Mucosa of stomach (tissue), 1 donor: Measurements from ENCODE around the gene ASF1B.

ENCODE experiments used
- H3K27me3 ChIP-seq: one replicate; pipeline ENCODE4 v1.7.0; 2013; ENCODE audit warnings: mild to moderate bottlenecking, low read length; ENCODE audit not compliant: control insufficient read depth, insufficient read depth
- H3K36me3 ChIP-seq: one replicate; pipeline ENCODE4 v1.7.0; 2013; ENCODE audit warnings: low read length; ENCODE audit not compliant: control insufficient read depth, insufficient read depth
- H3K4me1 ChIP-seq: one replicate; pipeline ENCODE4 v1.7.0; 2013; ENCODE audit warnings: mild to moderate bottlenecking, low read length; ENCODE audit not compliant: control insufficient read depth, insufficient read depth
- H3K4me3 ChIP-seq: one replicate; pipeline ENCODE4 v1.7.0; 2013; ENCODE audit warnings: low read length
- H3K9ac ChIP-seq: one replicate; pipeline ENCODE4 v1.7.0; 2013; ENCODE audit warnings: mild to moderate bottlenecking, low read length, moderate library complexity
- H3K9me3 ChIP-seq: one replicate; pipeline ENCODE4 v1.7.0; 2013; ENCODE audit warnings: mild to moderate bottlenecking, low read length, moderate library complexity; ENCODE audit not compliant: control insufficient read depth
- donor health status: Pancreatic carcinoma.

The ASF1B gene

GRCh38 chr19:14085309-14085995, 50.9 kb downstream of the ASF1B start, which contains the start of gene C19orf67:
C19orf67 (minus strand) TSS chr19:14085783; CDS start chr19:14085627, 156 bp downstream.
- H3K4me3 ChIP-seq = no peak within 1 kb of the TSS
- peaks cover 38% of the 10 kb centered on the region for H3K4me1 ChIP-seq
- no peaks in the 10 kb centered on the region for H3K27me3 ChIP-seq
- H3K36me3 ChIP-seq = no peaks in the 10 kb centered on the region
- H3K9ac ChIP-seq = peak within 1 kb of the TSS; percentile 34
- H3K9me3 ChIP-seq = no peaks in the 10 kb centered on the region

DNA sequence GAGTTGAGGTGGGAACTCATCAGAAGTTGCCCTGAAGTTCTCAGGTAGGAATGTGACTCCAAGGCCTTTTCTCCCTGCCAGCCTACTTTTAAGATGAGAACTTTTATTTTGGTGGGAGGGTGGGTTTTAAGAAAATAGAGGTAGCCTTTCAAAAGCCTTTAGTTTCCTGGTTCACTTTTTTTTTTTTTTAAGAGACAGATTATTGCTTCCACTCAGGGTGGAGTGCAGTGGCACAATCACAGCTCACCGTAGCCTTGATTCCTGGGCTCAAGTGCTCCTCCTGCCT, 53.8 kb downstream of the ASF1B start:
- Histone ChIP-seq H3K9ac (peak overlapping the region; percentile 96), H3K4me1 (peaks cover 38% of the 10 kb centered on the region), H3K9me3 (no peaks in the 10 kb centered on the region), H3K27me3 (no peaks in the 10 kb centered on the region), H3K36me3 (no peaks in the 10 kb centered on the region), H3K4me3 (peak overlapping the region; percentile 67)

DNA sequence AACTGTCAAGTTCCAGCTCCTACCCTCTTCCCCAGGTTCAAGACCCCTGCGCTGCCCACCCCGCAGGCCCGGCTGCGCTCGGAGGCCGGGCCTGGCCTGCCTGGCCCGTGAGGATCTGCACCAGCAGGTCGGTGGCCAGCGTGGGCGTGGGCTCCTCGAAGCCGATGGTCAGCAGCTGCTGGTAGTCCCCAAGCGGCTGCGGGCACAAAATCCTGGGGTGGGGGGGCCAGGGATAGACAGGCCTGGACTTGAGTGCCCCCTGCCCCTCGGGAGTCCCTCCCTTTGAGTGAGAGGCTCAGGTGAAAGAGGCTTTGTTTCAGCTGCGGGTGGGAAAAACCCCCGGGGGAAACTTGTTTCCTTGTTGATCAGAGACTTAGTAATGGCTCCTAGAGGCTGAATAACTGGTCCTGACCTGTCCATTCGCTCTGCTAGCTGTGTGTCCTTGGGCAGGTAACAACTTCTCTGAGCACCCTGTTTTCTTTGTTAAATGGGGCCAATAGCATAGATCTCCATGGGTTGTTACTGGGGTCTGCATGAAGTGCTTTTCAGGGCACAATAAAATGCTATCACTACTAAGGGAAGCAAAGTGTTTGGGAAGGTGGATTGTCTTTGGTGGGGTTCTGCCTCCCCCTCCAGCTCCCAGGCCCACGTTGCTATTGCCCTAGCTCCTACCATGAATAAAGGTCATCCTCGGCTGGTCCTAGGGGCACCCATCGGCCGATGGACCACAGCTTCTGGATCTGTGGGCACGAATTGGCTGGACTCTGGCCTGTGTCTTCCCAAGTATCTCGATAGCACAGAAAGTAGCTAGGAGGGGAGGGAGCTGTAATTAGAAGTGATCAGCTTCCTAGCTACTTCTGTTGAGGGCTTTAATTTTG, 54.4 kb downstream of the ASF1B start:
- Histone ChIP-seq H3K4me3 (peak overlapping the region; percentile 67), H3K36me3 (no peaks in the 10 kb centered on the region), H3K9ac (peak overlapping the region; percentile 96), H3K27me3 (no peaks in the 10 kb centered on the region), H3K4me1 (peaks cover 38% of the 10 kb centered on the region), H3K9me3 (no peaks in the 10 kb centered on the region)

- Histone ChIP-seq H3K4me1 (peaks cover 38% of the 10 kb centered on the region), H3K27me3 (no peaks in the 10 kb centered on the region), H3K36me3 (no peaks in the 10 kb centered on the region), H3K4me3 (peak overlapping the region; percentile 67), H3K9me3 (no peaks in the 10 kb centered on the region), H3K9ac (peak overlapping the region; percentile 96)
These were observed 55.2 kb downstream of the ASF1B start for GRCh38 chr19:14080887-14081796.

GRCh38 chr19:14078411-14078810, 58.0 kb downstream of the ASF1B start:
- no peaks in the 10 kb centered on the region for H3K27me3 ChIP-seq
- no peak overlapping the region for H3K4me3 ChIP-seq
- H3K36me3 ChIP-seq = no peaks in the 10 kb centered on the region
- no peak overlapping the region for H3K9ac ChIP-seq
- no peaks in the 10 kb centered on the region for H3K9me3 ChIP-seq
- peaks cover 40% of the 10 kb centered on the region for H3K4me1 ChIP-seq

DNA sequence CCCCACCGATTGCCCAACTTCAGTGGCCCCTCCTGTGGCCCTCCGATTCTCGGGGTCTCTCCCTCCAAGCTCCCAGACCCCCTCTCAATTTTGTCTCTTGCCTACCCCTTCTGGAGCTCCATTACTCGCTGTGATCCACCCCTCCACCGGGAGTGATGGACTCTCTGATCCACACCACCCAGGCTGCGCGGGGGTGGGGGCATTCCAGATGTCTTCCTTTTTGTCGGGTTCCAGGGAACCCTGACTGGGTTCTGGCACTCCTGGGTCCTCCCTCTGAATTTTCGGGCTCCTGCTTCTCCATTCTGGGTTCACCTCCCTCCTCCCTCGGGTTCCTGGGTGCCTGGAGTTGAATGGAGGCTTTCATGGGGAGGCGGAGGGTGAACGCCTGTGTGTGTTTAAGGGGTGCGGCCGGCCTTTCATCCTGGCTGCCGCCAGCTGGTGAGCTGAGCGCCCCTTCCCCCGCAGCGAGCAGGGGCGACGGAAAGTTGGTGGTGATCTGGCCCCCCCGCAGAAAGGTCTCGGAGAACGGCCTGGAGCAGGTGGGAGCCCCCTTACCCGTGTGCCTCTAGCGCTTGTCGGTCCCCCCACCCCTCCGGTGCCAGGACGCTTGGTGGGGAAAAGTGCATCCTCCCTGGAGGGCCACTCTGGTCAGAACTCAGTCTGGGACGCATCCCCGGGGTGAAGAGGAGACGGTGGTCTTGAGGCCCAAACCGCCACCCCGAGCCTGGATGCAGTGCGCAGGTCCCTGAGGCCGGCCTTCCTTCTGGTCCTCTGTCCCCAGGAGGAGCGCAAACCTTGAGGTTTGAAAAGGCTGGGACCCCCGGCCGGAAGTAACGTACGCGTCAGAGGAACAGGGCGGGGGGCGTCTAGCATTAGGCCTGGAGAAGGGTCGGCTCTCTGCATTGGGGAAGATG, 62.2 kb downstream of the ASF1B start:
- Histone ChIP-seq H3K9me3 (no peaks in the 10 kb centered on the region), H3K36me3 (no peaks in the 10 kb centered on the region), H3K4me1 (peaks cover 25% of the 10 kb centered on the region), H3K9ac (peak overlapping the region; percentile 98), H3K4me3 (peak overlapping the region; percentile 74), H3K27me3 (no peaks in the 10 kb centered on the region)

DNA sequence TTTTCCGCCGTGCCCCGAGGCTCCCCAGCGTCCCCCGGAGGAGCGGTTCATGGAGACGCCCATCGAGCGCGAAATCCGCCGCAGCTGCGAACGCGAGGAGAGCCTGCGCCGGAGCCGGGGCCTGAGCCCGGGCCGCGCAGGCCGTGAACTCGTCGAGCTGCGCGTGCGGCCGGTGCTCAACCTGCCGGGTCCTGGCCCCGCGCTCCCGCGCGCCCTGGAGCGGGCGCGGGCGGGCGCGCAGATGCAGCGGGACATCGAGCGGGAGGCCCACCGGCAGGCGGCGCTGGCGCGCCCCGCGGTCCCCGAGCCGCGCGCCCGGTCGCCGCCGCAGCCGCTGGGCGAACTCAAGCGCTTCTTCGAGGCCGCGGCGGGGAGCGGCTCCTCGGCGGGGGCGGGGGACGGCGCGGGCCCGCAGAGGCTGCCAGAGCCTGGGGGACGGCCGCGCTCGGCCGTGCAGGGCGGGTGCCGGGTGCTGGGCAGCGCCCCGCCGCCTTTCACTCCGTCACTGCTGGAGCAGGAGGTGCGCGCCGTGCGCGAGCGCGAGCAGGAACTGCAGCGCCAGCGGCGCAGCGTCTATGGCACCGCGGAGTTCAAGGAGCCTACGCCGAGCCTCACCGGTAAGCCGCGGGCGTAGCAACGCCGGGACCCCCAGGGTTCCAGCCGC, 63.0 kb downstream of the ASF1B start:
- H3K9me3 ChIP-seq = no peaks in the 10 kb centered on the region
- peak overlapping the region; percentile 74 for H3K4me3 ChIP-seq
- no peaks in the 10 kb centered on the region for H3K27me3 ChIP-seq
- peaks cover 25% of the 10 kb centered on the region for H3K4me1 ChIP-seq
- H3K36me3 ChIP-seq = no peaks in the 10 kb centered on the region
- H3K9ac ChIP-seq = peak overlapping the region; percentile 98

- Histone ChIP-seq H3K27me3 (no peaks in the 10 kb centered on the region), H3K9me3 (no peaks in the 10 kb centered on the region), H3K4me3 (peak within 1 kb of the TSS; percentile 74), H3K4me1 (peaks cover 25% of the 10 kb centered on the region), H3K9ac (peak within 1 kb of the TSS; percentile 98), H3K36me3 (no peaks in the 10 kb centered on the region)
These were observed 63.7 kb downstream of the ASF1B start, which contains the start of gene MISP3 for GRCh38 chr19:14072535-14073260. MISP3 (plus strand) TSS chr19:14072786; CDS start chr19:14073310, 524 bp downstream.

DNA sequence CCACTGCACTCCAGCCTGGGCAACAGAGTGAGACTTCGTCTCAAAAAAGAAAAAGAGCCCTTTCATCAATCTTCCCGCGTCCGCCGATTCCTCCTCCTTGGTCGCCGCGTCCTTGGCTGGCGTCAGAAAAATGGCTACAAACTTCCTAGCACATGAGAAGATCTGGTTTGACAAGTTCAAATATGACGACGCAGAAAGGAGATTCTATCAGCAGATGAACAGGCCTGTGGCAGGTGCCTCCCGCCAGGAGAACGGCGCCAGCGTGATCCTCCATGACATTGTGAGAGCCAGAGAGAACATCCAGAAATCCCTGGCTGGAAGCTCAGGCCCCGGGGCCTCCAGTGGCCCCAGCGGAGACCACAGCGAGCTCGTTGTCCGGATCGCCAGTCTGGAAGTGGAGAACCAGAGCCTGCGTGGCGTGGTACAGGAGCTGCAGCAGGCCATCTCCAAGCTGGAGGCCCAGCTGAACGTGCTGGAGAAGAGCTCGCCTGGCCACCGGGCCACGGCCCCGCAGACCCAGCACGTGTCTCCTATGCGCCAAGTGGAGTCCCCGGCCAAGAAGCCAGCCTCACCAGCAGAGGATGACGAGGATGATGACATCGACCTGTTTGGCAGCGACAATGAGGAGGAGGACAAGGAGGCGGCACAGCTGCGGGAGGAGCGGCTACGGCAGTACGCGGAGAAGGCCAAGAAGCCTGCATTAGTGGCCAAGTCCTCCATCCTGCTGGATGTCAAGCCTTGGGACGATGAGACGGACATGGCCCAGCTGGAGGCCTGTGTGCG, 65.9 kb downstream of the ASF1B start:
- Histone ChIP-seq H3K4me3 (no peak overlapping the region), H3K4me1 (peaks cover 18% of the 10 kb centered on the region), H3K36me3 (no peaks in the 10 kb centered on the region), H3K9me3 (no peaks in the 10 kb centered on the region), H3K9ac (no peak overlapping the region), H3K27me3 (no peaks in the 10 kb centered on the region)
